ENCODE measurements around the gene EDEM1.

EDEM1 gene

GRCh38 chr3:5194341-5194740 lies 6.8 kb downstream of the EDEM1 start:
- no peak overlapping the region for H3K4me3 ChIP-seq (ENCODE audit: low read length)
- no peak for DNase-seq (ENCODE audit: low read depth)

DNA sequence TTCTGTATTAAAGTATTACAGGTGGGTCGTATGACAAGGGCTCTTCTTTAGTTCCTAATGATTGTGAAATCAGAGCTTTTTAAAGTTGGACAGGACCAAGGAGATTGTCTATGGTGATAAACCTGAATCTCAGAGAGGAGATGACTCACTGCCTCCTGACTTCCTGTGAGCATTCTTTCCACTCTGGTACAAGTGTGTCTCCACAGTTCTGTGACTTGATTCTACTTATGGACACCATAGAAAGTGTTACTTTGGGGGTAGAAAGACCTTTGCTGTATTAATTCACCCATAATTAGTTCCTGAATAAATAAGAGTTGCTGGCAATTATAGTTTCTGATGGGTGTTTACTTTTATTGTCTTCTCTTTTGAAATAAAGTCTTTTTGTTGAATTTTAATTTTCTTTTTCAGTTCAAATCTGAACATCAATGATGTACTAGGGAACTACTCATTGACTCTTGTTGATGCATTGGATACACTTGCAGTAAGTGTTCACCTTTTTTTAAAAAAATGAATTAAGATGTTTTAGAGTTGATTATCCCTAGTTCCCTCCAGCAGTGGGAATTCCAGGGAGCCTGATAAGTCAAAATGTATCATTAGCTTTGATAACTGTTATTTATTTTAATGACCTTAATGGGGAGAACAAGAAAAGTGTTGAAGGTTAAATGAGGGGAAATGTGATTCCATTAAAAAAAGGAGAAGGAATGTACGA lies 7.4 kb downstream of the EDEM1 start:
- TF ChIP-seq CTCF (conservative IDR thresholded peaks at IDR 0.05; ENCODE audit: low read length): no peak
- no peak overlapping the region for H3K4me3 ChIP-seq (ENCODE audit: low read length)
- peak; percentile 77 for DNase-seq (ENCODE audit: low read depth)

More at GRCh38 chr3:5194341-5194740, 6.8 kb downstream of the EDEM1 start:
- no peak for TF ChIP-seq CTCF (conservative IDR thresholded peaks at IDR 0.05; ENCODE audit: low read length)

DNA sequence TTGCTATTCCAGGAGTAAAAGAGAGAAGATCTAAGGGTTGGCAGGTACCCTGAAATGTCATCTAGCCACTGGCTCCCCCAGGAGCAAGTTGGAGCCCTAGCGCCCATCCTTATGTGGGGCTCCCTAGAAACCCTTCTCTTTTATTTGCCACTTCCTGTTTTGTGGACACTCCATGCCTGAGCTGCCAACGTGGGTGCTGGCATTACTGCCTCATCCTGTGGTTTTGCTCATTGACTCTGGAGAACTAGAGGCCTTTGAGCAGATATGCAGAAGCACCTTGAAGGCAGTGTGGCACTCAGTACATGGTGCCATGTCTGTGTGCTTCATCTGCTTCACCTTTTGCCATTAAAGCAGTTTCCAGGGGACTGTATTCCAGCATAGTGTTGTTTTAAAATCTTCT lies 8.1 kb downstream of the EDEM1 start:
- DNase-seq (ENCODE audit: low read depth): peak; percentile 43
- no peak overlapping the region for H3K4me3 ChIP-seq (ENCODE audit: low read length)
- no peak for TF ChIP-seq CTCF (conservative IDR thresholded peaks at IDR 0.05; ENCODE audit: low read length)

DNA sequence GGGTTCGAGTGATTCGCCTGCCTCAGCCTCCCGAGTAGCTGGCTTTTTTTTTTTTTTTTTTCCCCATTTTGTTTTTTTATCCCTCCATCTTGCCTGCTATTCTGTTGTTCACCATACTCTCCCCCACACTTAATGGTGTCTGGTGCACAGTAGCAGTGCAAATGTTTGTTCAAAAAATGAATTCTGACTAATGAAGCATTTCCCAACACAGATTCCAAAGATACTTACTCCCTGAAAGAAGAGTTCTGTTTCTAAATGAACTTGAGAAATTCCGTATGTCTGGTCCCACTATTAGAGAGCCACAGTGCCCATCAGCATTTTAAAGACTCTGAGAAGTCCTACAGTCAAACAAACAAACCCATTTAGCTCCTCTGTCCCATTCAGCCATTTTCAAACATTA lies 9.5 kb downstream of the EDEM1 start:
- peak; percentile 89 for DNase-seq (ENCODE audit: low read depth)
- no peak for TF ChIP-seq CTCF (conservative IDR thresholded peaks at IDR 0.05; ENCODE audit: low read length)
- no peak overlapping the region for H3K4me3 ChIP-seq (ENCODE audit: low read length)

DNA sequence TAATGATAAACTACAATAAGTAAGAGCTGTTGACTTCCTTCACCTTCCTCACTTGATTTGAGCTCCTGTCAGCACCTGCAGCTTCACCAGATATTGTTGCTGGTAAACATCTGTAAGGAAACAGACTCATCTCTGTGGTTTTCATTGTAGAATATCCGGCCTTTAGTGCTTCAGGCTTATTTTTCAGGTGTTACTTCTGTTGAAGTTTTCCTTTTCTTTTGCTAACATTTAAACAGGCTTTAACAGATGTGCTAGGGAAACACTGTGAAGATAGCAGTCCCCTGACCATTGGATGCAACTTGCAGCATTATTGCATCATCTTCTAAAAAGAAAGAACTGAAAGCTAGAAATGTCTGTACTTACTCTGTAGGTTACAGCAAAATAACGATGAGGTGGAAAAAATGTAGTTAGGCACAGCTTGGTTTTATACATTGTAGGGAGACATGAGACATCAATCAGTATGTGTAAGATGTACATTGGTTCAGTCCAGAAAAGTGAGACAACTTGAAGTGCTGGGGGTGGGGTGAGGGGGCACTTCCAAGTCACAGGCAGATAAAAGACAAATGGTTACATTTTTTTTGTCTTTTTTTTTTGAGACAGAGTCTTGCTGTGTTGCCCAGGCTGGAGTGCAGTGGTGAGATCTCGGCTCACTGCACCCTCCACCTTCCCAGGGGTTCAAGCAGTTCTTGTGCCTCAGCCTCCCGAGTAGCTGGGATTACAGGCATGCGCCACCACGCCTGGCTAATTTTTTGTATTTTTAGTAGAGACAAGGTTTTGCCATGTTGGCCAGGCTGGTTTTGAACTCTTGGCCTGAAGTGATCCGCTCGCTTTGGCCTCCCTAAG lies 10.2 kb downstream of the EDEM1 start:
- H3K4me3 ChIP-seq (ENCODE audit: low read length): no peak overlapping the region
- DNase-seq (ENCODE audit: low read depth): peak; percentile 76
- TF ChIP-seq CTCF (conservative IDR thresholded peaks at IDR 0.05; ENCODE audit: low read length): no peak

GRCh38 chr3:5198313-5198677 lies 10.8 kb downstream of the EDEM1 start:
- no peak for DNase-seq (ENCODE audit: low read depth)
- no peak for TF ChIP-seq CTCF (conservative IDR thresholded peaks at IDR 0.05; ENCODE audit: low read length)
- H3K4me3 ChIP-seq (ENCODE audit: low read length): no peak overlapping the region

Measured in AG10803 (cell line).